Testis (tissue), 2 donors: ENCODE data around the gene INTS3.

Experiments
- CTCF ChIP-seq, 3 experiments: fragments of 450-650 bp in 2 of 3; fragments of 200-600 bp in 1 of 3; sonication (generic) in 1 of 3; IDR thresholded peaks; one replicate each; pipeline ENCODE4 v1.5.1; 2016 to 2019; ENCODE audit warnings: antibody characterized with exemption in 3 of 3, mild to moderate bottlenecking in 2 of 3, moderate library complexity in 1 of 3
- POLR2A ChIP-seq: fragments of 450-650 bp; IDR thresholded peaks from one replicate; pipeline ENCODE4 v1.6.1; 2017; ENCODE audit warnings: antibody characterized with exemption, mild to moderate bottlenecking, moderate library complexity

- TF ChIP-seq CTCF (IDR thresholded peaks at IDR 0.05) = no peak
- TF ChIP-seq POLR2A = no peak
These were observed 63.3 kb downstream of the INTS3 start for GRCh38 chr1:153790966-153791647.
